GM18907 (cell line): Measurements from ENCODE around the gene ZGPAT.
"Not testable (repeated sequence)": the region's sequence is repeated elsewhere in the genome, so short reads cannot be mapped to it uniquely, and the experiment has no call there.

Source experiments
- ATAC-seq: cut with Tn5 transposase; IDR thresholded peaks from one replicate; pipeline ENCODE4 v1.9.1; 2021; ENCODE audit warnings: mild to moderate bottlenecking, moderate library complexity; ENCODE audit not compliant: unreplicated experiment

The ZGPAT gene, protein sequence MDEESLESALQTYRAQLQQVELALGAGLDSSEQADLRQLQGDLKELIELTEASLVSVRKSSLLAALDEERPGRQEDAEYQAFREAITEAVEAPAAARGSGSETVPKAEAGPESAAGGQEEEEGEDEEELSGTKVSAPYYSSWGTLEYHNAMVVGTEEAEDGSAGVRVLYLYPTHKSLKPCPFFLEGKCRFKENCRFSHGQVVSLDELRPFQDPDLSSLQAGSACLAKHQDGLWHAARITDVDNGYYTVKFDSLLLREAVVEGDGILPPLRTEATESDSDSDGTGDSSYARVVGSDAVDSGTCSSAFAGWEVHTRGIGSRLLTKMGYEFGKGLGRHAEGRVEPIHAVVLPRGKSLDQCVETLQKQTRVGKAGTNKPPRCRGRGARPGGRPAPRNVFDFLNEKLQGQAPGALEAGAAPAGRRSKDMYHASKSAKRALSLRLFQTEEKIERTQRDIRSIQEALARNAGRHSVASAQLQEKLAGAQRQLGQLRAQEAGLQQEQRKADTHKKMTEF

DNA sequence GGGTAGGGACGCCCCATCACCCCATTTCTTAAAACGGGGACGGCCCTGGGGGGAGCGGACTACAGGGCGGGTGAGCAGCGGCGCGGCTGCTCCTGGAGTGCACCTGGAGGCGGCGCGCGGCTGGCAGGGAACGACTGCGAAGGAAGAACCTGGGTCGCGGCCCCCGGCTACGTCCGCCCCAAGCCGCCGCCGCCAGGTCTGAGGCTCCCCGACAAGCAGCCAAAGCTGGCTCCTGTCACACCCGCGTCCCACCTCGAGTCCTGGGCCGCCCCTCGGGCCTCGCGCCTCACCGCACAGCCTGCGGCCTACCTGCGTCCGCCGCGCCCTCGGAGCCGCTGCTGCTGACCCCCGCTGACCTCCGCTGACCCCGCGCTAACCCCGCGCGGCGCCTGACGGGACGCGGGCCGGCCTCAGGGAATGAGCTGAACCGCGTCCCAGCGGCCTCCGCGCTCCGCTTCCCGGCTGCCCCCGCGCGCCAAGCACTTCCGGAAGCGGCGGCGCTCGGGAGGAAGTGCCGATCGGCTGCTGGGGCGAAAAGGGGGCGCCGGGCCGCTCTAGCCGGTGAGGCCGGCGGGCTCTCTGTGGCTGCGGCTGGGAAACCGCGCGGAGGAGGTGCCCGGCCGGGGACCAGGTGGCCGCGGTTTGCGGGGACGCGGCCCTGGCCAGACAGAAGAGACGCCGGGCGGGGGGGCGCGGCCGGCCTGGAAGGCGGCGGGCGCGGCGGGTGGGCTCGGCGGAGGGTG is at the start of gene ZGPAT, which contains the start of gene ARFRP1:
TSS of gene ZGPAT (plus strand) at position 482 of the 743 bp plus-strand sequence. CDS start 542 bp downstream, outside the sequence.
TSS of gene ARFRP1 (minus strand) at position 419 of the 743 bp plus-strand sequence. CDS start 885 bp downstream, outside the sequence.
- peak; percentile 66 for ATAC-seq

DNA sequence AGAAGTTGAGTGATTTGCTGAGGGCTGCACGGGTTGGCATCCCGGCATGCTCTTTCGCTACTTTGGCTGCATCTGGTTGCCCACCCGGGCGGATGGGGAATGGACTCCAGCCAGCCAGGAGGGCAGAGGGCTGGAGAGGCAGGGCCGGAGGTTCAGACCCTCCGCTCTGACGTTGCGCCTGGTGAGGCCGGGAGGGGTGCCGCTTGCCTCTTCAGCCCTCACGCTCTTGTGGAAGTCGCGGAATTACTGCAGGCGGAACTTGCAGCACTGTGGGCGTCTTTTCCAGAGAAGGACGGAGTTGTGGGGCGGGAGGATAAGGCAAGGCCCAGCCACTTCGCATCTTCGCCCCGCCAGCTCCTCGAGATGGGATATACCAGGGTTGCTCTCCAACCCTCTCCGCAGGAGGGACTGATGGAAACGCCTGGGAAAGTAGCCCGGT is 49.1 kb upstream of the ZGPAT start:
- peak; percentile 26 for ATAC-seq

DNA sequence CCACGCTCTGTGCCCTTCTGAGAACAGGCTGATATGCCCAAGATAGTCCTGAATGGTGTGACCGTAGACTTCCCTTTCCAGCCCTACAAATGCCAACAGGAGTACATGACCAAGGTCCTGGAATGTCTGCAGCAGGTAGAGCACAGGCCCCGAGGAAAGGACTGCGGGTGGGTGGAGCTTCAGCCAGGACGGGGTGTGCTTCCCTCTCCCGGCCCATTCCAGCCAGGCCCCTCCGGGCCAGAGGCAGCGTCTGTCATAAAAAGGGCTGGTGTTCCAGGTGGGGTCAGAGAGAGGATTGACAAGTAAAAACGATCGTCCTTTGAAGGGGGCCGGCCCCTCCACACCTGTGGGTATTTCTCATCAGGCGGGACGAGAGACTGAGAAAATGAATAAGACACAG is 48.5 kb upstream of the ZGPAT start:
- no peak for ATAC-seq

DNA sequence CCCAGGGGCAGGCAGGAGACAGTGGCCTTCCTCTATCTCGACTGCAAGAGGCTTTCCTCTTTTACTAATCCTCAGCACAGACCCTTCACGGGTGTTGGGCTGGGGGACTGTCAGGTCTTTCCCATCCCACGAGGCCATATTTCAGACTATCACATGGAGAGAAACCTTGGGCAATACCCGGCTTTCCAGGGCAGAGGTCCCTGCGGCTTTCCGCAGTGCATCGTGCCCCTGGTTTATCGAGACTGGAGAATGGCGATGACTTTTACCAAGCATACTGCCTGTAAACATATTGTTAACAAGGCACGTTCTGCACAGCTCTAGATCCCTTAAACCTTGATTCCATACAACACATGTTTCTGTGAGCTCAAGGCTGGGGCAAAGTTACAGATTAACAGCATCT is 47.7 kb upstream of the ZGPAT start:
- not testable (repeated sequence) for ATAC-seq

DNA sequence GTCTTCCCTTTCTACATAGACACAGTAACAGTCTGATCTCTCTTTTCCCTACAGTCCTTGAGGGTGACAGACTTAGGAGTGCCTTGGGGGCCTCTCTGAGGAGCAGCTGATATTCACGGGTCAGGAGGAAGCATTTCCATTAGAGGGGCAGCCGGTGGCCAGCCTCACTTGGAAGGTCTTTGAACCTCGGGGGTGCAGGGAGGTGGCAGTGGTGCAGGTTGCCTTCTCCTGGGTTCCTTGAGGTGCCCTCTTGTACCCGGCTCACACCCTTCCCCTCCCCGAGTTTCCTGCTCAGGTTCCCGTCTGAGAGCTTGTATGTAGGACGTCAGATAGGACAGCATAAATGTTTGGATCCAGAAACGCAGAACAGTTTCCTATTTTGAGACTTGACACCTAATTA is 47.2 kb upstream of the ZGPAT start:
- ATAC-seq = no peak

DNA sequence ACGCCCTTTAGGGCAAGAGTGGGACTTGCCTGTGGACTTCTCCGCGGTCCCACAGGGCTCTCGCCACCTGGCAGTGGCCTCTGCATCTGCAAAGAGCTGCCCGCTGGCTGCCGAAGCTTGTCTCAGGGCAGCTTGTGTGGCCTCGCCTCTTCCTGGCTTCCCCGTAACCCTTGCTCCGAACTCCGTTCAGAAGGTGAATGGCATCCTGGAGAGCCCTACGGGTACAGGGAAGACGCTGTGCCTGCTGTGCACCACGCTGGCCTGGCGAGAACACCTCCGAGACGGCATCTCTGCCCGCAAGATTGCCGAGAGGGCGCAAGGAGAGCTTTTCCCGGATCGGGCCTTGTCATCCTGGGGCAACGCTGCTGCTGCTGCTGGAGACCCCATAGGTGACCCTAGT is 46.7 kb upstream of the ZGPAT start:
- no peak for ATAC-seq

DNA sequence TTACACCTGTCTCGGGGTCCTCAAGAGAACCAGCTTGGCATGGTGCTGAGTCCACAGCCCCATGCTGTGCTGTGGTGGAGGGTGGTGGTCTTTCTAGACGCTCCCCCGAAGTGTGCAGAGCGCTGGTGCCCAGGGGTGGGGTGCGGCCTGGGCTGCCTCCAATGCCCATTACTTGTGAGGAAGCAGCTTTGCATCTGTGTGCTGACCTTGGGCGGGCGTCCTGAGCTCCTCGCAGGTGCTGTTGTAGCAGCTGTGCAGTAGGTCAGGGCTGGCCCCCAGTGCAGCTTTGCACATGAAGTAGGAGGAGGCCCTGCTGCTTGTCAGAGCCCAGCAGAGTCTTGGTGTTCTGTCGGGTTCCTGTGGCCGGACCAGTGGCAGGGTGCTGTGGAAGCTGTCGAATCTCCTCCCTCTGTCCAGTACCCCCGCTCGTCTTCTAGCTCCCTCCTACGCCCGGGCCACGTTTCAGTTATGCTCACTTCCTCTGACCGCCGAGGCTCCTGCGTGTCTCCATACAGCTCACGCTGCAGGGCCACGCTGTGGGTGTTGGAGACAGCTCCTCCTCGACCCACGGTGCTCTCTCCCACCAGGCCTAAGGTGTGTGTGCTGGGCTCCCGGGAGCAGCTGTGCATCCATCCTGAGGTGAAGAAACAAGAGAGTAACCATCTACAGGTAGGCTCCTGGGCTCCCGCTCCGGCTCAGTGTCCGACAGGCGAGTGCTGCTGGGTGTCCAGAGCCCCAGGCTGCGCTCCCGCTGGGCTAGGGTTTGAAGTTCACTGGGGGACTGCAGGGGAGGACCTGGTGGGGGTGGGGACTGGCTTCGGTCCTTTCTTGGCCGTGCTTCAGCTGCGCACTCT is 45.7 kb upstream of the ZGPAT start:
- no peak for ATAC-seq

DNA sequence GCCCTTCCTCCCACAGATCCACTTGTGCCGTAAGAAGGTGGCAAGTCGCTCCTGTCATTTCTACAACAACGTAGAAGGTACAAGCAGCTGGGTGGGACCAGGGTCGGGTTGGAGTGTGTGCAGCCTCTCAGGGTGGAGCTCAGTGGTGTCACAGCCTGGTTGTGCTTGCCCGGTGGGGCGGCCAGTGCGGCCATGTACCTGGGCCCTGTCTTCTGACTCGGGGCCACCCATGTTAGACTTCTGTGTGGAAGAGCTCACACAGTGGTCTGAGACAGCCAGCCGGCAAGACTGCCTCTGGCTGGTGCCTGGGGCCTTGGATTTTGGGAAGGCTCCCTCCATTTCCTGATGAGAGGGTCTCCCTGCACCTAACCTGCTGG is 45.0 kb upstream of the ZGPAT start:
- ATAC-seq = no peak

DNA sequence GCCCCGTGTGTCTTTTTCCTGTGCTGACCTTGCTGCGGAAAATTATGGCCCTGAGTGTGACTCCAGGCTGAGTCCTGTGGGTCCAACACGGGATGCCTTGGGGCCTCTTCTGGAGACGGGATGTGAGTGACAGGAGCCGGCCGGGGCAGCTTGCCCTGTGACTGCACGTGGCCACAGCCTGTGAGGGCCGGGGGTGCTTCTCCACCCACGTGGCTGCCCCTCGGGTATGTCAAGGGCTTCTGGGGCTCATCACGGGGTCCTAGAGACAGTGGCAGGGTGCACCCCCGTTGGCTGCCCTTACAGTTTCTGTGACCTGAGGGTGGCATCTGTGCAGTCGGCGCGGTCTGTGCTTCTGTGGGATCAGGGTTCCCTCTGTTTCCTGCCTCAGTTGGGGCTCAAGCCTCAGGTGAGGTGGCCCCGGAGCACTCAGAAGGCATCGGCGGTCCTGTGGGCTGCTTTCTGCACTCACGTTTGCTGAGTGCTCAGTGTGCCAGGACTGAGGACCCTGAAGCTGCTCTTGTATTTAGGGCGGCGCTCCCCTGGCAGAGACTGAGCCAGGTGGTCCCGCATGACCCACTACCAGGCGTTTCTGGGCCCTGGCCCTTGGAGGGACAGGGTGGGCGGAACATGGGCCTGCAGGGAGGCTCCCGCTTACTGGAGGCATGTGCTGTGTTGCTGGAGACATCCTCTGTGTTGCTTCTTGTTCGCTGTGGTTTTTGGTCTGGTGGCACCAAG is 44.3 kb upstream of the ZGPAT start:
- ATAC-seq = no peak

DNA sequence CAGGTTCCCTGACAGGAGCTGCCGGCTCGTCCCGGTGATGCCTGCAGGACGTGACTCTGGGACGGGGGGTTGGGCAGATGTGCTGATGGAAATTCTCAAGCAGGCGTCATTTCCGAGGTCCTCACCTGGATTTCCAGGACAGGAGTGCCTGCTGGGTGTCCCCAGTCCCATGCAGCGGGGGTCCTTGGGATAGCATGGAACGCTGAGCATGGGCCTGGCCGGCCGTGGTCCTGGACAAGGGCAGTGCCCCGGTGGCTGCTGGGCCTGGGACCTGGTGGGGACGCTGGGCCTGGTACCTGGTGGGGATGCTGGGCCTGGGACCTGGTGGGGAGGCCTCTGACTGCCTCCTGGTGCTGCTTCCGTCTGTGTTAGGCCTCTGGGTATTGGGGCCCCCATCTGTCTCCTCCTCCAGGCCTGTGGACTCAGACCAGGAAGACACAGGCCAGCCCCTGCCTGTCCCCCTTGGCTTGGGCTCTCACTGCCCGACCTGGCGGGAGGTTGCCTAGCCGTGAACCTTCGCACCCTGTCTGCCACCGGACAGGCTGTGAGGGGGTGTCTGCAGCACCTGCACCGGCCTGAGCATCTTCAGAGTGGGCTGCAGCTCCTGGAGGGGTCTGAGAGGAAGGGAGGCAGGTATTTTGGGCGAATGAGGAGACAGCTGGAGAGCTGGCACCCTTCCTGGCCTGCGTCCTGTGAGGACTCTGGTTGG is 43.5 kb upstream of the ZGPAT start:
- no peak for ATAC-seq

DNA sequence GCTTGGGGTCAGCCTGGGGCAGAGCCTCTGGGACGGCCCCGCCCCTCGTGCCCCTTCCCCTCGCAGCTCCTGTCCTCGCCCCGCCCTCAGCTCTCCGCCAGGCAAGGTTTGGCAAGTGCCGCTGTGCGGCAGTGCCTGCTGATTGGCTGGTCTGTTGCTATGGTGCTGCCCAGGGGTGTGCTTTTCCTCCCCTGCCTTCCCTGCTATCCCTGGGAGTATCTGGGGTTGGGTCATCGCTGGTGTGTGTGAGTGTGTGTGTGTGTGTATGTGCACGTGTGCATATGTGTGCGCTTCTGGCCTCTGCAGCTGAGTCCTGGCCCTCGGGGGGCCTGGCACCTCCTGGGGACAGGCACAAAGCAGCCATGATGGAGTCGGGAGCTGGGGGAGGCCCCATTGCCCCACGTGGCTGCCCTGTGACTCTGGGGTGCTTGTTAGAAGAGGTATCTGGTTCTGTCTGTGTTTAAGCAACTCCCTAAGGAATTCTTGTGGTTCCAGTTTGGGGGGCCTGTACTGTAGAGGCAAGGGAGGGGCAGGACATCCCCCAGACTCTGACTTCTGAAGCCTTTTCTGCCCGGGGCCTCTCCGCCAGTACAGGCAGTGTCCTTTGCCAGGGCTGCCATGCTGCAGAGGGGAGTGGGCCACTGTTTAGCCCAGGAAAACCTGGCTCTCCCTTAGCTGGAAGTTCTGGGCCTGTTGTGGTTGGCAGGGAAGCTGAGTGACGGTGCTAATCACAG is 42.8 kb upstream of the ZGPAT start:
- ATAC-seq = no peak

DNA sequence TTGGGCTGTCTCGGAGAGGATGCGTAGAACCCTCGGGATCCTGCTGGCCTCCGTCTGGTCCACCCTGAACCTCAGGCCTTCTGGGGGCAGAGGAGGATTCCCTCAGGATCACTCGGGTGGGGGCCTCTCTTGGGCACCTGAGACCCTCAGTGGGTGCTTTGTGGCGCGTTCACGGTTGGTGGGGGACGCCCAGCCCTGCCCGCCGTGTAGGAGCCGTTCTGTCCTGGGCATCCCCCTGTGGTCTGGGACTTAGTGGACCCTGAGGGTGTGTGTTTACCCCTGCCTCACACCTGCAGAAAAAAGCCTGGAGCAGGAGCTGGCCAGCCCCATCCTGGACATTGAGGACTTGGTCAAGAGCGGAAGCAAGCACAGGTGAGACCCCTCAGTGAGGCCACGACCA is 42.1 kb upstream of the ZGPAT start:
- no peak for ATAC-seq

DNA sequence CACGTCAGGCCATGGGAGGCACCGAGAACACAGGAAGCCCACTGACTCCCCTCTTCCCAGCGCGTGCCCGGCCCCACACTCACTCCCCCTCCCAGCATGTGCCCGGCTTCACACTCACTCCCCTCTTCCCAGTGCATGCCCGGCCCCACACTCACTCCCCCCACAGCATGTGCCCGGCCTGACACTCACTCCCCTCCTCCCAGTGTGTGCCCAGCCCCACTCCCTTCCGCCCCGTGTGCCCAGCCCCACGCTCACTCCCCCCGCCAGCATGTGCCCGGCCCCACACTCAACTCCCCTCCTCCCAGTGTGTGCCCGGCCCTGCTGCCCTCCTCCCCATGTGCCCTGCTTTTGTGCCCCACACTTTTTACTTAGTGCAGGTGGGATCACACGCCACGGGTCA is 40.0 kb upstream of the ZGPAT start:
- ATAC-seq = no peak

DNA sequence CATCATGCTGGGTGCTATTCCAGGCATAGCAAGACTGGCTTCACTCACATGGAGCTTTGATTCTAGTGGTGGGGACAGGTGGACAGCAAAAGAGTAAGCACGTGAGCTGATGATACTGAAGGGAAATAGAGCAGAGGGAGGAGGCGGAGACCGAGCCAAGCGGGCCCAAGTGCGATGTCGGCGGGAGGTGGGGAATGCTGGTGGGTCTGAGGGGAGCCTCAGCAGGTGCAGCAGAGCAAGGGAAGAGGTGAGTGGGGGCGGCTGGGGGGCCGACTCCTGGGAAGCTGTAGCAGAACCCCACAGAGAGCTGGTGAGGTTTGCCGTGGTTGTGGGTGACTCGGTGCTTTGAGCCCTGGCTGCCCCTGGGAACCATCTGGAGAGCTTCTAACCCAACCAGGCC is 39.5 kb upstream of the ZGPAT start:
- no peak for ATAC-seq

DNA sequence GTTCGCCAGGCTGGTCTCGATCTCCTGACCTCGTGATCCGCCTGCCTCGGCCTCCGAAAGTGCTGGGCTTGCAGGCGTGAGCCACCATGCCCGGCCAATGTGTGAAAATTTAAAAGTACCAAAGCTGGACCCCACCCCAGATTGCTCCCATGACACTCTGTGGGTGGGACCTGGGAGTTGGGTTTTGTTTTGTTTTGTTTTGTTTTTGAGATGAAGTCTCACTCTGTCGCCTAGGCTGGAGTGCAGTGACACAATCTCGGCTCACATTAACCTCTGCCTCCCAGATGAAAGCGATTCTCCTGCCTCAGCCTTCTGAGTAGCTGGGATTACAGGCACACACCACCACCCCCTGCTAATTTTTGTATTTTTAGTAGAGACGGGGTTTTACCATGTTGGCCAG is 36.1 kb upstream of the ZGPAT start:
- ATAC-seq = not testable (repeated sequence)

DNA sequence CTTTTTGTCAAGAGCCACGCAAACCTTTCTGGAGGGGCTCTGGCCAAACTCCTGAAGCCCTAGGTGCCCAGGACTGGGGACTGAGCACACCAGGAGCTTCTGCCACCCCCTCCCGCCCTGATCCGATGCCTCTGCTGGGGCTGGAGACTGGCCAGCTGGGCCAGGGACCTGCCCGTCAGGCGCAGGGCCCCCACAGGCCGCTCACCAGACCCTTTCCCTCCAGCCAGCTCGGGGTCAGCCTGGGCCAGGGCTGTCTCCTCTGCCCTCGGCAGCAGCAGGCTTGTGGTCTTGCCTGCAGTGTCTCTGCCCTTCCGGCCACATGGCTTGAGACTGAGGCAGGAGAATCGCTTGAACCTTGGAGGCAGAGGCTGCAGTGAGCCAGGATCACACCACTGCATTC is 35.2 kb upstream of the ZGPAT start:
- no peak for ATAC-seq

DNA sequence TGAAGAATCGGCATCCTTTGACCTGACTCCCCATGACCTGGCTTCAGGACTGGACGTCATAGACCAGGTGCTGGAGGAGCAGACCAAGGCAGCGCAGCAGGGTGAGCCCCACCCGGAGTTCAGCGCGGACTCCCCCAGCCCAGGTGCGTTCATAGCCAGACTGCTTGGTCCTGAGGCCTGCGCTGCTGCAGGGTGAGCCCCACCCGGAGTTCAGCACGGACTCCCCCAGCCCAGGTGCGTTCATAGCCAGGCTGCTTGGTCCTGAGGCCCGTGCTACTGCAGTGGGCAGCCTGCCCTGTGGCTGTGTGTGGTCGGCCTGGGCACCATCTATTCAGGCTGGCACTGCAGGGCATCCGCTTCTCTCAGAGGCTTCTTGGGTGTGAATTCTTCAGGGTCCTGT is 33.9 kb upstream of the ZGPAT start:
- no peak for ATAC-seq

DNA sequence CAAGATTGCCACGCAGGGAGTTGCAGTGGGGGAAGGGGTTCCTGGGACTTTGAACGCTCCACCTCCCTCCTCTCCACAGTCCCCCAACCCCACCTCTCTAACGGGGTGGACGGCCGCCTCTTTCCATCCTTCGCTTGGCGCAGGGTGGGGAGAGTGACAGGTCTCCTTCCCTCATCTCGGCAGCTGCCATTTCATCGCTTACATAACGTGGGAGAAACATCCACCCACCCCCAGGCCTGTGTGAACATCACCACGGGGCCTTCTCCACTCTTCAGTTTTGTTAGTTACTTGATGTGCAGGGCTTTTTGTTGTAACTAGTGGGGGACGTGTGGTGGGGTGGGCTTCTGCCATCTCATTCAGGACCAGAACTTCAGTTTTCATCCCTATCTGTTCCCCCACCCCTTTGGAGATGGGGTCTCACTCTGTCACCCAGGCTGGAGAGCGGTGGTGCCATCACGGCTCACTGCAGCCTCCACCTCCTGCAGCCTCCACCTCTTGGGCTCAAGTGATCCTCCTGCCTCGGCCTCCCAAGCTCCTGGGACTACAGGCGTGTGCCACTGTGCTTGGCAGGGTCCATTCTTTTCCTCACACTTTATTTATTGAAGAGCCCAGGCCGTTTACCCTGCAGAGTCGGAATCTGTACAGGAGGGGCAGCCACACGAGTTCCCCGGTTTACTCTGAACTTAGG is 32.0 kb upstream of the ZGPAT start:
- ATAC-seq = no peak
